HEK293 (cell line): ENCODE results near the gene CLK4.
A peak's percentile ranks its signal among the peaks of the same experiment; 100 is the strongest.

Experiments used
- CTCF ChIA-PET: fragments of 350-600 bp; formaldehyde crosslinking; extraction: SDS; loops from one replicate; lab custom pipeline; 2021; ENCODE audit warnings: antibody characterized with exemption; lab: Yijun Ruan, JAX
- POLR2A ChIA-PET: fragments of 300-600 bp; formaldehyde crosslinking; extraction: SDS; loops from one replicate; lab custom pipeline; 2020; ENCODE audit warnings: antibody characterized with exemption, inconsistent platforms; lab: Yijun Ruan, JAX
- H3K27ac ChIP-seq: fragments of 200-500 bp; sonication (Bioruptor generic); 2 replicates; pipeline ENCODE4 v1.5.1; 2014; ENCODE audit warnings: low read depth, low read length, control low read depth, inconsistent platforms; ENCODE audit errors: extremely low read depth
- H3K36me3 ChIP-seq, 2 experiments: fragments of 200-500 bp in 1 of 2; sonication (Bioruptor generic) in 1 of 2; 1 replicate in 1 of 2; 2 replicates in 1 of 2; pipeline ENCODE4 v1.5.1; 2014 to 2017; ENCODE audit warnings: inconsistent platforms in 2 of 2, low read length in 2 of 2; ENCODE audit not compliant: control insufficient read depth in 2 of 2, insufficient read depth in 1 of 2
- H3K4me1 ChIP-seq: fragments of 200-500 bp; sonication (Bioruptor generic); 2 replicates; pipeline ENCODE4 v1.5.1; 2014; ENCODE audit warnings: mild to moderate bottlenecking, low read length, inconsistent platforms; ENCODE audit not compliant: control insufficient read depth, insufficient read depth
- H3K4me3 ChIP-seq: 2 replicates; pipeline ENCODE4 v1.5.1; 2011; ENCODE audit warnings: low read depth, mild to moderate bottlenecking, control low read depth, low read length, moderate library complexity
- H3K9me3 ChIP-seq: fragments of 200-500 bp; sonication (Bioruptor generic); 2 replicates; pipeline ENCODE4 v1.5.1; 2014; ENCODE audit warnings: low read depth, low read length, inconsistent platforms; ENCODE audit not compliant: control insufficient read depth, insufficient read depth
- EGR2 ChIP-seq: fragments of 450-650 bp; formaldehyde crosslinking; IDR thresholded peaks from 2 replicates; pipeline ENCODE4 v1.5.1; 2016; ENCODE audit warnings: low read depth, missing biosample characterization, missing genetic modification characterization
- ELK4 ChIP-seq: IDR thresholded peaks from 2 replicates; pipeline ENCODE4 v1.6.1; 2011; ENCODE audit warnings: mild to moderate bottlenecking, low read depth, low read length, borderline replicate concordance
- GLIS1 ChIP-seq: fragments of 450-650 bp; formaldehyde crosslinking; IDR thresholded peaks from 2 replicates; pipeline ENCODE4 v1.5.1; 2016; ENCODE audit warnings: missing biosample characterization, missing genetic modification characterization
- HOXA7 ChIP-seq: sonication (generic); formaldehyde crosslinking; IDR thresholded peaks from 2 replicates; pipeline ENCODE4 v1.8.1; 2022; ENCODE audit warnings: missing genetic modification reagents, borderline replicate concordance
- KLF17 ChIP-seq: fragments of 450-650 bp; formaldehyde crosslinking; IDR thresholded peaks from 2 replicates; pipeline ENCODE4 v1.5.1; 2016; ENCODE audit warnings: missing biosample characterization, missing genetic modification characterization
- PBX3 ChIP-seq: sonication (generic); formaldehyde crosslinking; IDR thresholded peaks from 2 replicates; pipeline ENCODE4 v1.8.1; 2022; ENCODE audit warnings: mild to moderate bottlenecking, moderate library complexity, missing genetic modification reagents
- PRDM4 ChIP-seq: fragments of 450-650 bp; formaldehyde crosslinking; IDR thresholded peaks from 2 replicates; pipeline ENCODE4 v1.5.1; 2017; ENCODE audit warnings: missing biosample characterization, missing genetic modification characterization
- SP3 ChIP-seq: fragments of 450-650 bp; formaldehyde crosslinking; IDR thresholded peaks from 2 replicates; pipeline ENCODE4 v1.5.1; 2016; ENCODE audit warnings: missing biosample characterization, missing genetic modification characterization
- WT1 ChIP-seq: fragments of 450-650 bp; formaldehyde crosslinking; IDR thresholded peaks from 2 replicates; pipeline ENCODE4 v1.5.1; 2016; ENCODE audit warnings: missing biosample characterization, missing genetic modification characterization
- ZBTB21 ChIP-seq: fragments of 450-650 bp; formaldehyde crosslinking; IDR thresholded peaks from 2 replicates; pipeline ENCODE4 v1.5.1; 2017; ENCODE audit warnings: missing biosample characterization, missing genetic modification characterization
- ZBTB7A ChIP-seq: fragments of 450-650 bp; formaldehyde crosslinking; IDR thresholded peaks from 2 replicates; pipeline ENCODE4 v1.5.1; 2016; ENCODE audit warnings: low read depth, missing biosample characterization, missing genetic modification characterization
- ZNF132 ChIP-seq: fragments of 450-650 bp; formaldehyde crosslinking; IDR thresholded peaks from 2 replicates; pipeline ENCODE4 v1.5.1; 2017; ENCODE audit warnings: missing biosample characterization, missing genetic modification characterization, borderline replicate concordance
- ZNF175 ChIP-seq: fragments of 450-650 bp; formaldehyde crosslinking; IDR thresholded peaks from 2 replicates; pipeline ENCODE4 v1.5.1; 2016; ENCODE audit warnings: missing biosample characterization, missing genetic modification characterization
- ZNF18 ChIP-seq: fragments of 450-650 bp; formaldehyde crosslinking; IDR thresholded peaks from 2 replicates; pipeline ENCODE4 v1.5.1; 2016; ENCODE audit warnings: missing biosample characterization, missing genetic modification characterization
- ZNF266 ChIP-seq: fragments of 450-650 bp; formaldehyde crosslinking; IDR thresholded peaks from 2 replicates; pipeline ENCODE4 v1.5.1; 2016; ENCODE audit warnings: missing biosample characterization, missing genetic modification characterization, low read depth
- ZNF274 ChIP-seq, 2 experiments: fragments of 200-500 bp in 1 of 2; fragments of 450-650 bp in 1 of 2; sonication (Bioruptor generic) in 1 of 2; formaldehyde crosslinking in 1 of 2; IDR thresholded peaks; 2 replicates each; pipeline versions ENCODE4 v1.5.1 to v1.6.1; 2014 to 2016; ENCODE audit warnings: borderline replicate concordance in 1 of 2, inconsistent platforms in 1 of 2, low read length in 1 of 2, missing biosample characterization in 1 of 2, missing genetic modification characterization in 1 of 2
- ZNF529 ChIP-seq: fragments of 450-650 bp; formaldehyde crosslinking; IDR thresholded peaks from 2 replicates; pipeline ENCODE4 v1.5.1; 2017; ENCODE audit warnings: missing genetic modification characterization, missing biosample characterization; ENCODE audit not compliant: insufficient replicate concordance
- ZNF623 ChIP-seq: fragments of 450-650 bp; formaldehyde crosslinking; IDR thresholded peaks from 2 replicates; pipeline ENCODE4 v1.5.1; 2016; ENCODE audit warnings: missing biosample characterization, missing genetic modification characterization
- ZNF645 ChIP-seq: fragments of 450-650 bp; formaldehyde crosslinking; IDR thresholded peaks from 2 replicates; pipeline ENCODE4; 2016; ENCODE audit warnings: missing biosample characterization, missing genetic modification characterization
- ZNF747 ChIP-seq: fragments of 450-650 bp; formaldehyde crosslinking; IDR thresholded peaks from 2 replicates; pipeline ENCODE4 v1.5.1; 2016; ENCODE audit warnings: missing biosample characterization, missing genetic modification characterization
- ZNF768 ChIP-seq: fragments of 450-650 bp; formaldehyde crosslinking; IDR thresholded peaks from 2 replicates; pipeline ENCODE4 v1.5.1; 2018; ENCODE audit warnings: missing biosample characterization, mild to moderate bottlenecking, missing genetic modification characterization
- ZNF791 ChIP-seq: fragments of 450-650 bp; formaldehyde crosslinking; IDR thresholded peaks from 2 replicates; pipeline ENCODE4 v1.5.1; 2016; ENCODE audit warnings: missing biosample characterization, missing genetic modification characterization
- ZSCAN23 ChIP-seq: fragments of 450-650 bp; formaldehyde crosslinking; IDR thresholded peaks from 2 replicates; pipeline ENCODE4 v1.5.1; 2016; ENCODE audit warnings: missing biosample characterization, missing genetic modification characterization

CLK4 gene

GRCh38 chr5:178590141-178590923, 36.5 kb downstream of the CLK4 start, which contains the start of gene COL23A1 (continued):
- TF ChIP-seq ZNF645 (no peak), ZSCAN23 (tag by site-specific recombination) (no peak), ELK4 (no peak), ZNF529 (tag by site-specific recombination) (no peak), ZNF768 (tag by site-specific recombination) (no peak), ZNF132 (no peak), ZNF175 (tag by site-specific recombination) (no peak), ZNF623 (tag by site-specific recombination) (no peak), HOXA7 (CRISPR knock-in tag) (no peak), ZNF274 (IDR thresholded peaks at IDR 0.05; ENCODE audit: low read length) (no peak), ZNF274 (tag by site-specific recombination; IDR thresholded peaks at IDR 0.05; ENCODE audit: borderline replicate concordance) (no peak), KLF17 (tag by site-specific recombination) (no peak), SP3 (tag by site-specific recombination) (peak; percentile 24; the same call in 1 of the 2 replicates), GLIS1 (tag by site-specific recombination) (peak; percentile 11; the same call in 1 of the 2 replicates), ZNF747 (no peak), ZNF791 (tag by site-specific recombination) (no peak), ZNF18 (tag by site-specific recombination) (no peak)

GRCh38 chr5:178589180-178590140, 37.4 kb downstream of the CLK4 start:
- Histone ChIP-seq H3K36me3 (no peaks in the 10 kb centered on the region), H3K27ac (no peak overlapping the region; the same call in 1 of the 2 replicates), H3K4me1 (peaks cover 3% of the 10 kb centered on the region; the same call in 1 of the 2 replicates), H3K9me3 (no peaks in the 10 kb centered on the region), H3K4me3 (peak overlapping the region; percentile 35; the same call in 1 of the 2 replicates)
- ChIA-PET POLR2A (no interaction called here), CTCF (interaction anchor here (0.6 to 2.1 kb wide), 12 partner anchors 32 to 687 kb away, joined by 3 to 9 read pairs (median 3); no protein-coding TSS in a partner anchor)
- TF ChIP-seq WT1 (no peak), PRDM4 (no peak), ZNF266 (no peak), EGR2 (tag by site-specific recombination) (0 out of 2 replicates have a peak, but pooled peaks have one; percentile 12), PBX3 (CRISPR knock-in tag) (no peak), ZBTB7A (tag by site-specific recombination) (no peak), ZBTB21 (tag by site-specific recombination) (no peak)
